LNCaP clone FGC (cell line): ENCODE measurements around the gene CABP2.

Experiments
- DNase-seq: peaks from one replicate; pipeline ENCODE4 v3.0.0-alpha.2; 2011; ENCODE audit warnings: low read depth
- H3K4me3 ChIP-seq: 2 replicates; pipeline ENCODE4 v1.5.1; 2011; ENCODE audit warnings: mild to moderate bottlenecking, low read depth, low read length, control low read depth
- CTCF ChIP-seq: IDR thresholded peaks from 2 replicates; pipeline ENCODE4 v1.5.1; 2012; ENCODE audit warnings: mild to moderate bottlenecking; ENCODE audit not compliant: control insufficient read depth, insufficient read depth; ENCODE audit errors: extremely low read depth

The CABP2 gene

GRCh38 chr11:67492801-67493547 is 30.3 kb downstream of the CABP2 start:
- no peak for TF ChIP-seq CTCF

GRCh38 chr11:67492069-67492727 is 31.0 kb downstream of the CABP2 start:
- no peak overlapping the region for H3K4me3 ChIP-seq
- no peak for TF ChIP-seq CTCF
- DNase-seq: no peak

More at GRCh38 chr11:67492801-67493547, 30.3 kb downstream of the CABP2 start:
- H3K4me3 ChIP-seq: no peak overlapping the region
- DNase-seq: no peak

GRCh38 chr11:67491276-67492068 is 31.8 kb downstream of the CABP2 start:
- DNase-seq: no peak
- no peak for TF ChIP-seq CTCF

GRCh38 chr11:67490727-67491065 is 32.5 kb downstream of the CABP2 start:
- no peak for DNase-seq
- H3K4me3 ChIP-seq: no peak overlapping the region
- no peak for TF ChIP-seq CTCF

More at GRCh38 chr11:67491276-67492068, 31.8 kb downstream of the CABP2 start:
- H3K4me3 ChIP-seq: no peak overlapping the region

GRCh38 chr11:67489885-67490726 is 33.1 kb downstream of the CABP2 start:
- TF ChIP-seq CTCF: no peak
- DNase-seq: no peak

GRCh38 chr11:67489203-67489884 is 33.9 kb downstream of the CABP2 start:
- no peak overlapping the region for H3K4me3 ChIP-seq
- DNase-seq: no peak
- no peak for TF ChIP-seq CTCF

More at GRCh38 chr11:67489885-67490726, 33.1 kb downstream of the CABP2 start:
- no peak overlapping the region for H3K4me3 ChIP-seq
